ENCODE measurements around the gene B4GALNT3.
"Not testable (repeated sequence)": the region's sequence is repeated elsewhere in the genome, so short reads cannot be mapped to it uniquely, and the experiment has no call there.

B4GALNT3 gene

DNA sequence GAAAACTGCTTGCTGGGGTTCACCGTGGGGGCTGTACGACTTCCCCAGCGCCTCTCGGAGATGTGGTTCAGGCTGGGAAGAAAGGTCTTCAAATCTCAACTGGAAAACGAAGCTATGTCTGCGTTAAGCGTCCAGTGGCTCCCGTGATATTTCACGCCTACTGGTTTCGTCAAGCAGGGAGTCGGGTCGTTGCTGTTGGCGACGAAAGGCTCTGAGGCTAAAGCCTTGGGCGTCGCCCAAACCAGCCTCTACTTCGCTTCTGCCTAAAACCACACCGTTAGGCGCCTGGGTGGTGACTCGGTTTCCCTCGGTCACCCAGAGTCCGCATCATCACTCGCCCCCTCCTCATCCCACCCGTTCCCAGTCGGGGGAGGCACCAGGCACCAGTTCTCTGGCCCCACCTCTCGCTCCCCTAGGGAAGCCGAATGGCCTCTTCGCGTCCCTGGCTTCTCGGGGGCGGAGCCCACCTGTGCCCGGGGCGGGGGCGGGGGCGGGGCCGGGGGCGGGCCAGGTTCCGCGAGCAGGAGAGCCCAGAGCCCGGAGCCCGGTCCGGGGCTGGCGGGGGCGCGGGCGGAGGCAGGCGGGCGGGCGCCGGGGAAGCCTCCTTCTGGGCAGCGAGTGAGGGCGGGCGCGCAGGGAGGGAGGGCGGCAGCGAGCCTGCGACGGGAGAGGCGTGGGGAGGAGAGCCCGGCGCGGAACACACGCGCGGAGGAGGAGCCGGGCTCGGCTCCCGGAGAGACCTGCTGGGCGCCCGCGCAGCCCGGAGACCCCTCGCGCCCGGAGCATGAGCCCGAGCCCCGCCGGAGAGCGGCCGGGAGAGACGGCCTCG lies at the start of gene B4GALNT3:
Gene B4GALNT3 (plus strand): TSS at position 510 of the 829 bp plus-strand sequence. CDS start 438 bp downstream, outside the sequence.
- DNase-seq (ENCODE audit: low spot score): peak; percentile 64

DNA sequence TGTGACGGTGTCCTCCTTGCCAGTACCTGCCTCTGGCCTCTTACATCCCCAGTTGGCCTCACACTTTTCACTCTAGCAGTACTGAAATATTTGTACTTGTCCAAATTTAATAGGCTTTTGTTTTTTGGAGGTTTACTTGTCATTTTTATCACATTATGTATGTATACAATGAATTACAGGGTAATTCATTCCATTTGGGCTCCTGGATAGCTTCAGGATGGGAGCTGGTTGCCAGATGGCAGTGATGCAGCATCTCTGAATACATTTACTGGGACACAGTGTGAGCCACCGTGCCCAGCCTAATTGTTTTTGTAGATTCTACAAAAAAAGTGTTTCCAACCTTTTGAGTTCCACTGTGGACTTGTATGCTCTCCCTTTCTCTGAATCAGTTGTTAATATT lies 44.9 kb upstream of the B4GALNT3 start:
- no peak for DNase-seq (ENCODE audit: low spot score)

GRCh38 chr12:418432-418831 lies 41.3 kb upstream of the B4GALNT3 start:
- DNase-seq (ENCODE audit: low spot score): no peak

- DNase-seq (ENCODE audit: low spot score): no peak
Observed at GRCh38 chr12:422526-422925, 37.2 kb upstream of the B4GALNT3 start.

- DNase-seq (ENCODE audit: low spot score): not testable (repeated sequence)
Observed at GRCh38 chr12:435737-436136, 24.0 kb upstream of the B4GALNT3 start.

DNA sequence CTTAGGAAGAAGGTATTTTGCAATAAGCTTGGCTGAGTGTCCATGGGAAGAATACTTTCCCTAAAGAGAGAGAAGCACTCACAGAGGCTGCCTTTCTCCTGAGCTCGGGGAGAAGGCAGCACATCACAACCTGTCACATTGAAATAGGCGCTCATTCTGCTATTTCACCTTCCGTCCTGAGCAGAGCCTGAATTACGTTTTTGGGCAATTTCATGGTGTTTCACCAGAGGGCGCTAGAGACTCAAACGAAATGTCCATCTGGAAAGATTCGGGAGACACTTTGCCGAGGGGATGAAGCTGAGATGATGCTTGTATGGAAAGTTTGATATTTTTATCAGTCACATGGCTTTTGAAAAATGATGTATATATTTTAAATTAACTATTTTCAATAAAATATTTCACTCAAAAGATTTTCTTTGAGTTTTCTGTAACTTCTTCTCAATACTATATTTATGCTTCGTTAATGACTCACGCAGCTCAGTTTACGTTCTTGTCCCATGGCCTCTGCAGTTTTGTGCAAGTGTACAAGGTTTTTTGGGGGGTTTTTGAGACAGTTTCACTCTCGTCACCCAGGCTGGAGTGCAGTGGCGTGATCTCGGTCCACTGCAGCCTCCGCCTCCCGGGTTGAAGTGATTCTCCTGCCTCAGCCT lies 17.4 kb upstream of the B4GALNT3 start:
- DNase-seq (ENCODE audit: low spot score): peak; percentile 72

DNA sequence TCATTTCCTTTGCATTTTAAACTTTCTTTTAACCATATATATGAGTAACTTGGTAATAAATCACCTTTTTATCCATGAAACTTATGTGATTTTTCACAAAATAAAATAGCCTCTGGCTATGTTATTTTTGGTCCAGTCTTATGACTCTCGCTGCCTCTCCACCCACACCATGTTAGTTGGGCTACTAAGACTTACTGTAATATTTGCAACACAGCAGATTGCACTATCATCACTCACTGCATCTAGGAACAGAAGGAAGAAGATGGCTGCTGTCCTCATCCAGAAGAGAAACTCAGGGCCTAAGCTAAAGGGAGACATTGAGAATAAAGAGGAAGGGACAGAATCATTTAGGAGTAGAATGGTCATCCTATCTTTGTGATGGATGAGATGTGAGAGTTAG lies 12.6 kb upstream of the B4GALNT3 start:
- no peak for DNase-seq (ENCODE audit: low spot score)

- no peak for DNase-seq (ENCODE audit: low spot score)
Observed at GRCh38 chr12:449203-449602, 10.5 kb upstream of the B4GALNT3 start.

GRCh38 chr12:450438-450837 lies 9.3 kb upstream of the B4GALNT3 start:
- no peak for DNase-seq (ENCODE audit: low spot score)

- DNase-seq (ENCODE audit: low spot score): no peak
Observed at GRCh38 chr12:452667-453210, 7.0 kb upstream of the B4GALNT3 start.

DNA sequence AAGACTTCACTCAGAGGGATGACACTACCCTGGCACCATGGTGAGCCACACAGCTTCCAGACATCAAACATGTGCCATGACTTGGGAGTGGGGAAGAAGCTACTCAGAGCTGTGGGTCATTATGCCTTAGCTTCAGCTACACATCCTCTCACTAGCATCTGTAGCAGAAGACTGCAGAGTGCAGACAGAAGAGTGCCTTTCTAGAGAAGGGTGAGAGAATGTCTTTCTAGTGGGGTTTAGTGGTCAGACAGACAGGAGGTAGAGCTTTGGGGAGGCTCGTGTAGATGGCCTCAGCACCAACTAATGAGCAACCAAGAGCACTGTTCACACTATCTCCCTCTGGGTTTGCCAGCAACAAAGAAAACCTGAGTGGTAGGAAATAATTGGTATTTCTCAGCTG lies 4.9 kb upstream of the B4GALNT3 start:
- no peak for DNase-seq (ENCODE audit: low spot score)

GRCh38 chr12:455821-456220 lies 3.9 kb upstream of the B4GALNT3 start:
- no peak for DNase-seq (ENCODE audit: low spot score)

GRCh38 chr12:457676-458075 lies 2.1 kb upstream of the B4GALNT3 start:
- no peak for DNase-seq (ENCODE audit: low spot score)

DNA sequence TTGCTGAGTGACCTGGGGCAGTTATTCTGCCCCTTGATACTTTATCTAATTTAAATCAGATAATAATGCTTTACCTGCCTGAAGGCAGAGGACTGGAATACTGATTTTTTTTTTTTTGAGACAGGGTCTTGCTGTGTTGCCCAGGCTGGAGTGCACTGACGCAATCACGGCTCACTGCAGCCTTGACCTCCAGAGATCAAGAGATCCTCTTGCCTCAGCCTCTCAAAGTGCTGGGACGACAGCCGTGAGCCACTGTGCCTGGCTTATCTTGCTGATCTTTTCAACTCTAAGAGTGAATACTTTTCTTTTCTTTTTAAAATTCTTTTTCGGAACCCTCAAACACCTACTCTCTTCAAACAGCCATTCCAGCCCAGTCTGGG lies 699 bp upstream of the B4GALNT3 start:
- DNase-seq (ENCODE audit: low spot score): no peak

GRCh38 chr12:460261-461230 lies 807 bp downstream of the B4GALNT3 start:
- peak; percentile 48 for DNase-seq (ENCODE audit: low spot score)

DNA sequence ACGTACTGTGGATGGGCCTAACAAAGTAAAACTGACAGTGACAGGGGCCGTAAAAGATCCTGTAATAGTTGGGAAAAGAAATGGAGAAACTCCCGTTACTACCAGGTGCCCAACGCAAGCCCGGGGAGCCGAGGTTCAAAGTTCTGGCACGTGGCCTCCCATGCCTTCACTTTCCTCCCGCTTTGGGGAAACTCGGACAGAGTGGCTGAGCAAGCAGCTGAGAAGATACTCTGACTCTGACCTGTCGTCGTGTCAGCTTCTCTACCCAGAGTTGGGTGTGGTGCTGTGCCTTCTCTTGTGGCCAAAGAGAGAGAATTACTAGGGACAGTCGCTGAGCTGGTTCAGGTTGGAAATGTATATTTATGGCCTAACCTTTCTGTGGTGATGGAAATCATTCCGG lies 1.7 kb downstream of the B4GALNT3 start:
- DNase-seq (ENCODE audit: low spot score): no peak

DNA sequence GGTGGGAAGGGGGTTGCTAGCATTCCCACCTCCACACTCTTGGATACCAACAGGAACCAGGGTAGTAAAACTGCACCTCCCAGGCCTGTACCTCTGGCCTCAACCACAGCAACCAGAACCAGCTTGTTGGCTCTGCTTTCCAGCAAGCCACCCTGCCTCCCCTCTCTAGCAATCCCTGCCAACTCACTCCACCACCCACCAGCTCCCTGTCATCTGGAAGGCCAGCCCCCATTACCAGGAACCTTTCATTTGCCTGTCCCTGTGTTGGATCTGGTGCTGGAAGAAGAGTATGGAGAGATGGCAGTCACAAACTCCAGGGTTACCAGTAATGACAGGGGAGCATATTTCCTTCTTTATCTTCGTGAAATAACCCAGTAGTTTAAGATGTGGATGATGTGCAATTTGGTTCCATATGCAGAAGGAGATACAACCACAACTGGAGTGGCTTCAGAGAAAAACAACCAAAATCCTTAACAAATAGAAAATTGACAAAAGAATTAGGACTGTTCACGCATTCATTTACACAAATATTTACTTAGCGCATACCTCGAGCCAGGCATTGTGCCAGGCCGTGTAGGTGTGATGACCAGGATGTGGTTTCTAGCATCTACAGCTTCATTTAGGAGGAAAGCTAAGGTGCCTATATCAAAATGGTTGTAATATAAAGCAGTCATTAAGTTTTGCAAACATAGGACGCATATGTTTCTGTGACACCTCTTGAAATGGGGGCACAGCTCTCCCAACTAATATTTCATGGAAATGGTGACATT lies 3.4 kb downstream of the B4GALNT3 start:
- DNase-seq (ENCODE audit: low spot score): no peak

GRCh38 chr12:464484-465267 lies 4.9 kb downstream of the B4GALNT3 start:
- DNase-seq (ENCODE audit: low spot score): no peak

- no peak for DNase-seq (ENCODE audit: low spot score)
Observed at GRCh38 chr12:466039-466438, 6.3 kb downstream of the B4GALNT3 start.

- DNase-seq (ENCODE audit: low spot score): no peak
Observed at GRCh38 chr12:466762-467161, 7.0 kb downstream of the B4GALNT3 start.

- DNase-seq (ENCODE audit: low spot score): no peak
Observed at GRCh38 chr12:467591-467990, 7.9 kb downstream of the B4GALNT3 start.
